ENCODE results near the gene CADM2.
"Not testable (repeated sequence)": the region's sequence is repeated elsewhere in the genome, so short reads cannot be mapped to it uniquely, and the experiment has no call there.

CADM2 gene

GRCh38 chr3:85081191-85081906 is 122.6 kb downstream of the CADM2 start:
- DNase-seq = no peak

DNA sequence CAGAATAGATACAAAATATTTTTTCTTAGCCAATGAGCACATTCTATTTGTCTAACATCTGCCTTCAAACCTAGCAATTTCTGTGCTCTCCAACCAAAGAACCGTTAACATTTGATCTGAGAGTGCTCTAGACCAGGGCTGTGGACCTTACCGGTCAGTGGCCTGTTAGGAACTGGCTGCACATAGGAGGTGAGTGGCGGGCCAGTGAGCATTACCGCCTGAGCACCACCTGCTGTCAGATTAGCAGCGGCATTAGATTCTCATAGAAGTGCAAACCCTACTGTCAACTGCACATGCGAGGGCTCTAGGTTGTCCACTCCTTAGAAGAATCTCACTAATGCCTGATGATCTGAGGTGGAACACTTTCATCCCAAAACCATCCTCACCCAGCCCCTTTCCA is 131.7 kb downstream of the CADM2 start:
- DNase-seq = no peak

DNA sequence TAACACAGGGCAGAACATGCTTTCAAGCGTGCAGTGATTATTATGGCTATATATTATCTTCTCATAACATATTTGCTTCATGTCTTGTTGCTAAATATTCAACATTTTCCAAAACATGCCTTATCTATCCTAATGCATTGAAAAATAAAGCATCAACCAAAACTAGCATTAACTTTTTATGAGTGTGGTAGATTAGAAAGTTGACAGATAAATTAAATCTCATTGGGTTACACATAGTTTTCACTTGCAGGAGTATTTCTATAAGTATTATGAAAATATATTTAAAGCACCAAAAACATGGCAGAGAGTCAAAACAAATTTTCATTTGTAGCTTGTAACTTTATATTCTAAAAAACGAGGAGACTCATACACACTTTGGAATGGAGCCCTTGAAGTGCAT is 141.5 kb downstream of the CADM2 start:
- no peak for DNase-seq

- no peak for DNase-seq
These were observed 144.0 kb downstream of the CADM2 start for GRCh38 chr3:85102781-85103180.

DNA sequence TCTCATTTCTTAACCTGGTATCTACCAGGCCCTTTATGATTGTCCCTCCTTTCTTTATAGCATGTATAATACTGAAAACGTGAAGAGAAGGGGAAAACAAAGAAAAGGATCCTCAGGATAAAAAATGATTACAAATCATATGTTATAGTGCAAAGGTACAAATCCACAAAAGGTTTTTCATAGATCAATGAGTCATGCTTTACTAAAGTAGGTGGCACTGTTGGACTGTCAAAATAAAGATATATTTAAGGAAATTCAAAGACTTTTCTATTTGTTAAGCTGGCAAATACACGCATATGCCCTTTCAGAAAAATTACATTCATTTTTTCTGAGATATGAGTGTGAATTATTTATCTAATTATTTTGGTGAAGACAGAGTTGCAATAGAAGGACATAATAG is 151.6 kb downstream of the CADM2 start:
- DNase-seq = no peak

GRCh38 chr3:85120879-85121278 is 162.1 kb downstream of the CADM2 start:
- DNase-seq = no peak

GRCh38 chr3:85132864-85133263 is 174.1 kb downstream of the CADM2 start:
- DNase-seq = not testable (repeated sequence)

- not testable (repeated sequence) for DNase-seq
These were observed 175.1 kb downstream of the CADM2 start for GRCh38 chr3:85133691-85134420.

DNA sequence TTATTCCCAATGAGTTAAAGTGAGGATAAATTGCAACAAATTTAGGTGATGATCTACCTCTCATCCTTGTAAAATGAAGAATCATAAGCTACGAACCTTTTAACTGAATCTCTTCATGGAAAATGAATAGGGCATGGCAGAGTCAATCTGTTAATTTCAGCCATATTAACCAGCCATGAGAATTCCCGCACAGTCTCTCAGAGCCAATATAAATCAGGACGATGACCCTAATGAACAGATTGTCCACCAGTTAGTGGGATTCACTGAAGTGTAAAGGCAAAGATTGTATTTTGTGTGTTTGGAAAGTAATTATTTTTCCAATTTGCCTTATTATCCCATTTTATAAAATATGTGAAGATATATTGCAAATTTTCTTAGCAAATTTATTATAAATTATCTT is 183.8 kb downstream of the CADM2 start:
- no peak for DNase-seq

DNA sequence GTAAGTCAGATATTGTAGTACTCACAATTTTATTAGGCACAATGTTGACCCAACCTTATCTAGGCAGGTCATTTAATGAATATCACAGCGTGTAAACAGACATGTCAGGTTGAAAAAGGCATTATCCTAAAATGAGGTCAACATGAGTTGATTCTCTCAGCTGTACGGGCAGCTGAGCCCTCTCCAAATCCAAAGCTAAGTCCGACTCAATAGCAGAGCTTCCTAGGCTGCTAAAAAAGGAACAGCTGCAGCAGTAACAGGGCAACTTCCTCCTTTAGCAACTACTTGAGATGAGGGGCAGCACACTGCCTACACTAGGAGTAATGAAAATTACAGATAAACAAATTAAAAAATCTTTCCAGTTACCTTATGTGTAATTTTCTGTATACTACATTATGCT is 189.2 kb downstream of the CADM2 start:
- no peak for DNase-seq

GRCh38 chr3:85151555-85151954 is 192.8 kb downstream of the CADM2 start:
- DNase-seq = no peak

GRCh38 chr3:85153279-85153678 is 194.5 kb downstream of the CADM2 start:
- not testable (repeated sequence) for DNase-seq

GRCh38 chr3:85159376-85159775 is 200.6 kb downstream of the CADM2 start:
- no peak for DNase-seq

DNA sequence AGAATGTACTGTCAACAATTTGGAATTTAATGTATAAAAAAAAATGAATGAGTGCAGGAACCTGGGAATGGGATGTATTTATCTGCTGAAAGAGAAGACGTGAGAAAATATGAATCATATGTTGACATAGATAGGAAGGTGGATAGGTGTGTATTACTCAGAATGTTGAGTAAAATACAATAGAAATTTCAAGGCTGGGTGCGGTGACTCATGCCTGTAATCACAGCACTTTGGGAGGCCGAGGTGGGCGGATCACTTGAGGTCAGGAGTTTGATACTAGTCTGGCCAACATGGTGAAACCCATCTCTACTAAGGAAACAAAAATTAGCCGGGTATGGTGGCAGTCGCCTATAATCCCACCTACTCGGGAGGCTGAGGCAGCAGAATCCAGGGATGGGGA is 202.8 kb downstream of the CADM2 start:
- DNase-seq = no peak

DNA sequence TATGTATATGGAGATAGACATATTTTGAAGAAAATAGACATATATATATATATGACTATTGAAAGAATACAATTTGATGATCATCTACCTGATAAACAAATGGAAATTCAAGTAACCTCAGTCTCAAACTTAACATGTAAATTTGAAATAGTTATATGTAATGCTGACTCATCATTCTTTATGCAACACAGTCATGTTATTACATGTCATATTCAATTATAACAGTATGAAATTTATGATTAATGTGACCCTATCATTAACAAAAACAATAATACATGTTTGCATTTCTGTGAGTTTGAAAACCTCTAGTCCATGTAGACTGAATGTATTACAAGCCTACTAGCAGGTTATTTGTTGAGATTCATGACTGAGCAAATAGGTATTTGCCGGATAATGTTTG is 204.1 kb downstream of the CADM2 start:
- no peak for DNase-seq

- no peak for DNase-seq
These were observed 205.6 kb downstream of the CADM2 start for GRCh38 chr3:85164436-85164835.

GRCh38 chr3:85167576-85167975 is 208.8 kb downstream of the CADM2 start:
- DNase-seq = no peak

GRCh38 chr3:85170646-85171045 is 211.9 kb downstream of the CADM2 start:
- no peak for DNase-seq

GRCh38 chr3:85171976-85172375 is 213.2 kb downstream of the CADM2 start:
- DNase-seq = no peak

DNA sequence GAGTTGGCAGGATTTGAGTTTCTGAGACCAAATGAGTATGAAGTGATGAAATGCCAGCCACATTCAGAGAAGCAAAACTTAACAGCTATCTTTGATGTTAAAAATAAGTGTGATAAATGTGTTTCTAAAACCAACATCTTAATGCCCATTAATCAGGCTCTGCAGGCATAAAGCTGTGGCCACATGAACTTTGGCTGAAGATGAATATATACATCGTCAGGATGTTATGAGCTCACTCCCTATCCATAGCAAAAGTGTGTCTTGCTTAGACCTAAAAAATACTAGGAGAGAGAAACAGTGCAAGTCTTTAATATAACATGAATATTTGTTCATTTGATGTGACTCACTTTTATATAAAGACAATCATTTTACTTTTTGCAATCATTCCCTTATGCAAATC is 218.0 kb downstream of the CADM2 start:
- no peak for DNase-seq

DNA sequence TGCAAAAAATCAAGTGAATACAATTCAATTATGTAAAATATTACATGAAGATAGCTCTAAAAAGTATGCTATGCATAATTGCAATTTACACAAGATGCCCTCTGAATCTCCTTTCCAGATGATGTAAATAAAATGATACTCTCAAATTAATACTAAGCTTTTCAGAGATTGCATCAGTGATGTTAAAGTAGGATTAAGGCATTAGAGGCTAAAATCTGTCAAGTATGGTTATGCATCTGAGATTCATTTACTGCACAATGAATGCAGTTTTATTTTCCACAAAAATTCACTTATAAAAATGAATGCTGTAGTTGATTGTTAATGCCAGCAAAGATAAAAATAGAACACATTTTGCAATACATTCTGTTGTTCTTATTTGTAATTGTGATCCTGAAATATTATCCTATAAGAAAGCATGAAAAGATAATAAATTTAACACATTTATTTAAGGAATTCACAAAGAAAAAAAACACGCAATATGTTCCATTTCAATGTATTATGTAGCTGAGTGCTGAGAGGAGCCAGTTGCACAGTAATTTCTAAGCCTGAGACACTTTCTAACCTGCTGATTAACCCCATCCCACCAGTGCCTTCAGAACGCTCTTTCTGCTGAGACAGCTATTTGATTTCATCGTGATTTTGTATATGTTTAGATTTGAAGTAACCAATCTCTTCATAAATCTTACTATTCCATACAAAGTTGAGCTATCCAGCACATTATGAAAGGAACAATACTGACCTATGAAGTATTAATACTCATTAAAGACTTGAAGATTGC is 224.4 kb downstream of the CADM2 start:
- no peak for DNase-seq

GRCh38 chr3:85185495-85185894 is 226.7 kb downstream of the CADM2 start:
- no peak for DNase-seq

DNA sequence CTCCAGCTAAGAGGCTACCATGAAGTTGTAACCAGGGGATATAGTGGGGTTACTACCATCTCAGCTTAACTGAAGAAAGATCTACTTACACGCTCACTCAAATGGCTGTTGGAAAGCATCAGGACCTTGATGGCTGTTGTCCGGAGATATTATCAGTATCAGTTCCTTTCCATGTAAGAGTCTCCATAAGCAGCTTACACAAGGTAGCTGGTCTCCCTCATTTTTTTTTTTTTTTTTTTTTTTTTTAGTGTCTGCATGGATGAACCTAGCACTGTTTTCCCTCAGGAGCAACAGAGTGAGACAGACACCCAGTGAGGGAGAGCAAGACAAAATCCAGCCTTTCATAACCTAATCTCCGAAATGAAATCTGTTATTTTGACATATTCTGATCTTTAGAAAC is 230.9 kb downstream of the CADM2 start:
- no peak for DNase-seq

- DNase-seq = no peak
These were observed 234.8 kb downstream of the CADM2 start for GRCh38 chr3:85193565-85193964.

Data from NCI-H2227 treated with DMSO at 0.1 percent for 48 hours (cell line).